Neural progenitor cell (in vitro differentiated cells): ENCODE results near the gene PAPLN. TPM values are rescaled to one million over a fixed set of nuclear protein-coding genes. Genes with fewer than 3 reads are reported as not detected.

Source experiments
- DNase-seq: peaks from one replicate; pipeline ENCODE4 v3.0.0-alpha.2; 2016; ENCODE audit warnings: low spot score
- H2AFZ ChIP-seq: fragments of 200-600 bp; sonication (generic); replicated peaks from 2 replicates; pipeline ENCODE4 v1.6.1; 2016; ENCODE audit warnings: antibody characterized with exemption
- H3F3A ChIP-seq: fragments of 200-600 bp; sonication (generic); 2 replicates; pipeline ENCODE4 v1.6.1; 2016; ENCODE audit warnings: antibody characterized with exemption, low read depth
- H3K27ac ChIP-seq: fragments of 200-600 bp; sonication (generic); 2 replicates; pipeline ENCODE4 v1.5.1; 2016; ENCODE audit warnings: mild to moderate bottlenecking
- H3K27me3 ChIP-seq: fragments of 200-600 bp; sonication (generic); 2 replicates; pipeline ENCODE4 v1.6.1; 2016; ENCODE audit warnings: mild to moderate bottlenecking, moderate library complexity
- H3K36me3 ChIP-seq: fragments of 200-600 bp; sonication (generic); 2 replicates; pipeline ENCODE4 v1.5.1; 2016
- H3K4me1 ChIP-seq: fragments of 200-600 bp; sonication (generic); 2 replicates; pipeline ENCODE4 v1.6.1; 2016; ENCODE audit warnings: mixed run types
- H3K4me2 ChIP-seq: fragments of 200-600 bp; sonication (generic); 2 replicates; pipeline ENCODE4 v1.6.1; 2016
- H3K4me3 ChIP-seq: fragments of 200-600 bp; sonication (generic); 2 replicates; pipeline ENCODE4 v1.5.1; 2016
- H3K79me2 ChIP-seq: fragments of 200-600 bp; sonication (generic); 2 replicates; pipeline ENCODE4 v1.6.1; 2016; ENCODE audit warnings: low read depth
- H3K9ac ChIP-seq: fragments of 200-600 bp; sonication (generic); 2 replicates; pipeline ENCODE4 v1.6.1; 2016
- H3K9me3 ChIP-seq: fragments of 200-600 bp; sonication (generic); 2 replicates; pipeline ENCODE4 v1.5.1; 2016; ENCODE audit warnings: low read depth
- H4K20me1 ChIP-seq: fragments of 200-600 bp; sonication (generic); 2 replicates; pipeline ENCODE4 v1.6.1; 2016; ENCODE audit warnings: low read depth
- H3K27ac Mint-ChIP-seq: 3 replicates; pipeline ENCODE4 v1.8.0; 2021; ENCODE audit warnings: mixed read lengths
- H3K27me3 Mint-ChIP-seq: 2 replicates; pipeline ENCODE4 v1.8.0; 2022; ENCODE audit warnings: low read depth, mild to moderate bottlenecking, inconsistent platforms, moderate library complexity, mixed read lengths; ENCODE audit not compliant: insufficient read depth
- H3K36me3 Mint-ChIP-seq: 3 replicates; pipeline ENCODE4 v1.8.0; 2021; ENCODE audit warnings: mixed read lengths
- H3K4me1 Mint-ChIP-seq: 3 replicates; pipeline ENCODE4 v1.8.0; 2021; ENCODE audit warnings: mixed read lengths
- H3K4me3 Mint-ChIP-seq: 3 replicates; pipeline ENCODE4 v1.8.0; 2021; ENCODE audit warnings: mild to moderate bottlenecking, moderate library complexity, mixed read lengths
- H3K9me3 Mint-ChIP-seq: 3 replicates; pipeline ENCODE4 v1.8.0; 2020; ENCODE audit warnings: mixed read lengths
- CTCF ChIP-seq: fragments of 200-600 bp; sonication (generic); IDR thresholded peaks from 2 replicates; pipeline ENCODE4 v1.5.1; 2017; ENCODE audit warnings: antibody characterized with exemption, mild to moderate bottlenecking
- EZH2 ChIP-seq: fragments of 200-600 bp; sonication (generic); IDR thresholded peaks from 2 replicates; pipeline ENCODE4 v1.6.1; 2017; ENCODE audit warnings: antibody characterized with exemption, mild to moderate bottlenecking, moderate library complexity
- EZH2phosphoT487 ChIP-seq: fragments of 200-600 bp; sonication (generic); IDR thresholded peaks from 2 replicates; pipeline ENCODE4 v1.6.1; 2017; ENCODE audit warnings: antibody characterized with exemption
- total RNA-seq: library from RNA; depleted of rRNA; stranded (reverse); fragments of >200 nt; gene quantifications from 2 replicates; pipeline ENCODE4 v1.2.3, GENCODE V29; 2015; ENCODE audit warnings: low replicate concordance

The PAPLN gene
- total RNA-seq, 1 donor from 2014 or later: 17.3 TPM

DNA sequence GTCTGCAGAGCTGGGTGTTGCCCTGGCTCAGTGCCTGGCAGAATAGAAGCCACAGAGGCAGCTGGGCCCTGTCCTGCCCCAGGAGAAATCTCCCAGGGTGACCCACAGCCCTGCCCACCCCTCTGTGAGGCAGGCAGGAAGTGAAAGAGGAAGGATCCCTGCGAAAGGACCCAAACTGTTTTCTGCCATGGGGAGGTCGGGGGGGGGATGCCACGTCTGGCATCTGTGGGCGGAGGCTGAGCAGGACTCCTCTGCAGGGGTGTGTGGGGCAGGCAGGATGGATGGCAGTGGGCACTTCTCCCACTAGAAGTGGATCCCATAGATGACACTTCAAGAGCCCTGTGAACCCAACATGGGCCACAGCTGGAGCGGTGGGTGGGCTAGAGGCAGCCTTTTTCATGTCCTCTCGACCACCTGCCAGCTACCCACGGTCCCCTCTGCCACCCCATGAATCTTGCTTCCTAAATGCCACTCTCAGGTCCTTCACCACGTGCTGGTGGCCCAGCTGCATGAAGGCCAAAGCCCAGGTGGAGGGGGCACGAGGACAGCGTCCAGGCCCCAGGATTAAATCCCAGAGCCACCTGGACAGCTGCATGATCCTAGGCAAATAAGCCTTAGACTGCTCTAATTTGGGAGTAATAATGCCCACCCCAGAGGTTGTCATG lies 3.6 kb downstream of the PAPLN start:
- peaks cover 46% of the 10 kb centered on the region for H3K27me3 ChIP-seq
- Mint-ChIP-seq H3K4me3 (no peak overlapping the region), H3K27me3 (peaks cover 37% of the 10 kb centered on the region), H3K36me3 (no peaks in the 10 kb centered on the region), H3K4me1 (peaks cover 34% of the 10 kb centered on the region), H3K9me3 (no peaks in the 10 kb centered on the region), H3K27ac (no peak overlapping the region)
- H3K79me2 ChIP-seq: peaks cover 13% of the 10 kb centered on the region
- H3F3A ChIP-seq: peaks cover 20% of the 10 kb centered on the region
- no peak for DNase-seq
- no peak overlapping the region for H3K9ac ChIP-seq
- H4K20me1 ChIP-seq: peaks cover 9% of the 10 kb centered on the region
- no peak overlapping the region for H3K4me2 ChIP-seq
- no peak overlapping the region for H2AFZ ChIP-seq
- H3K4me3 ChIP-seq: no peak overlapping the region
- peaks cover 38% of the 10 kb centered on the region for H3K4me1 ChIP-seq
- no peaks in the 10 kb centered on the region for H3K9me3 ChIP-seq
- no peak overlapping the region for H3K27ac ChIP-seq
- no peaks in the 10 kb centered on the region for H3K36me3 ChIP-seq
- TF ChIP-seq CTCF (no peak), EZH2phosphoT487 (no peak)

DNA sequence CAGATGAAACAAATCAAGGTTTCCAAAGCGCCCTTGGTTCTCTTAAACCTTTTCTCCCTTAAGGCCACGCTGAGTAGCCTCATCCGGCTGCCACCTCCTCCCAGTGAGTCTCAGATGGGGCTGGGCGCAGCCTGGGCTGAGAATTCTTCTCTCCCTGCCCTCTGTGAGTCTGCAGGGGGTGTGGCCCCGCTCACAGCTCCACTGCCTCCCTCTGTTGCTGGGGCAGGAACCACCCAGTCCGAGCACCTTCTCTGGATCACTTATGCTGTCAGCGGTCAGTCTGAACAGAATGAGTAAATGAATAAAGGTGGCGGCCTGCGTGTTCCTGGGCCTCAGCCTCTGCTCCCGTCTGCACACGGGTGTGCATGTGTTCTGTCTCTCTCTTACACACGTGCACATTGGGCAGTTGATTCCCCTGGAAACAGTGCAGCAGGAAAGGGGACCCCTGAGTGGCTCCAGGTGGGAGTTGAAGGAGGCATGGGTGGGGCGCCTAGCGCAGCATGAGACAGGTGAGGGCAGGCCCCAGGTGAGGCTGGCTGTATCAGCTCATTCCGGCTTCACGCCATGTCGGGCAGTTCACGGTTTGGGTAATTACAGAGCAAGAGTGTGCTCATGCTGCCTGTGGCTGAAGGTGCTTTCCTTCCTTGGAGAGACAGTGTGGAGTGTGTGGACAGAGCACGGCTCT lies 4.3 kb downstream of the PAPLN start:
- Histone ChIP-seq H3K4me3 (no peak overlapping the region), H3F3A (peaks cover 13% of the 10 kb centered on the region), H3K36me3 (no peaks in the 10 kb centered on the region), H3K4me1 (peaks cover 31% of the 10 kb centered on the region), H3K9me3 (no peaks in the 10 kb centered on the region), H3K27me3 (peaks cover 40% of the 10 kb centered on the region), H3K27ac (no peak overlapping the region), H3K4me2 (no peak overlapping the region), H3K9ac (no peak overlapping the region), H4K20me1 (peaks cover 9% of the 10 kb centered on the region), H3K79me2 (peaks cover 13% of the 10 kb centered on the region), H2AFZ (no peak overlapping the region)
- no peak overlapping the region for H3K27ac Mint-ChIP-seq
- H3K4me1 Mint-ChIP-seq: peaks cover 30% of the 10 kb centered on the region
- H3K27me3 Mint-ChIP-seq: peaks cover 31% of the 10 kb centered on the region
- TF ChIP-seq CTCF (no peak), EZH2 (no peak), EZH2phosphoT487 (no peak)
- H3K9me3 Mint-ChIP-seq: no peaks in the 10 kb centered on the region
- no peaks in the 10 kb centered on the region for H3K36me3 Mint-ChIP-seq
- no peak overlapping the region for H3K4me3 Mint-ChIP-seq
- no peak for DNase-seq

- H2AFZ ChIP-seq: no peak overlapping the region
- no peak overlapping the region for H3K27ac ChIP-seq
- DNase-seq: no peak
- peaks cover 5% of the 10 kb centered on the region for H3F3A ChIP-seq
- TF ChIP-seq EZH2phosphoT487: no peak
- TF ChIP-seq CTCF: no peak
- TF ChIP-seq EZH2: no peak
- no peak overlapping the region for H3K9ac ChIP-seq
- peaks cover 13% of the 10 kb centered on the region for H3K79me2 ChIP-seq
- H3K4me1 Mint-ChIP-seq: peaks cover 27% of the 10 kb centered on the region
- no peak overlapping the region for H3K4me3 Mint-ChIP-seq
- no peak overlapping the region for H3K4me3 ChIP-seq
- H4K20me1 ChIP-seq: peaks cover 9% of the 10 kb centered on the region
- peaks cover 32% of the 10 kb centered on the region for H3K27me3 ChIP-seq
- H3K36me3 ChIP-seq: no peaks in the 10 kb centered on the region
- no peak overlapping the region for H3K27ac Mint-ChIP-seq
- H3K4me2 ChIP-seq: no peak overlapping the region
- H3K27me3 Mint-ChIP-seq: peaks cover 25% of the 10 kb centered on the region
- no peaks in the 10 kb centered on the region for H3K9me3 ChIP-seq
- no peaks in the 10 kb centered on the region for H3K9me3 Mint-ChIP-seq
- H3K36me3 Mint-ChIP-seq: no peaks in the 10 kb centered on the region
- peaks cover 25% of the 10 kb centered on the region for H3K4me1 ChIP-seq
Measured at GRCh38 chr14:73242357-73242901, 5.1 kb downstream of the PAPLN start.
